HG03139 (cell line): ENCODE measurements around the gene NLRC3.

ENCODE experiments used
- ATAC-seq: cut with Tn5 transposase; IDR thresholded peaks from one replicate; pipeline ENCODE4 v1.9.1; 2021; ENCODE audit not compliant: unreplicated experiment

Gene NLRC3

DNA sequence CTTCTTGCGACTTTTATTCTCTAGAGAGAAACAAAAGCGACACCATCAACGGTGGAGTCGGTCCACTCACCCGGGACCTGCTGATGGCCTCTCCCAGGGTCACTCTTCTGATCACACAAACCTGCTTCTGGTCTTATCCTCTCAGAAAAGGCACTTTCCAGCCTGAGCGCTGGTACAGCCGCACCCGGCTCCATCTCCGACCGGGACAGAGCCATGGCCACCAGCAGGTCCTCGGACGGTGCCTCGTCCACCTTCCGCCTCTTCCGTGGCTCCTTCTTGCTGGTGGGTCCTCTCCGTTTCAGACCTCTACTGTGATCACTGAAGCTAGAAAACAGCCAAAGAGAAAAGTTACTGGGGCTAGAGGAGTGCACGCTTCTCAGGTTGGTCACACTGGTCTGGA is 20.5 kb upstream of the NLRC3 start:
- no peak for ATAC-seq

DNA sequence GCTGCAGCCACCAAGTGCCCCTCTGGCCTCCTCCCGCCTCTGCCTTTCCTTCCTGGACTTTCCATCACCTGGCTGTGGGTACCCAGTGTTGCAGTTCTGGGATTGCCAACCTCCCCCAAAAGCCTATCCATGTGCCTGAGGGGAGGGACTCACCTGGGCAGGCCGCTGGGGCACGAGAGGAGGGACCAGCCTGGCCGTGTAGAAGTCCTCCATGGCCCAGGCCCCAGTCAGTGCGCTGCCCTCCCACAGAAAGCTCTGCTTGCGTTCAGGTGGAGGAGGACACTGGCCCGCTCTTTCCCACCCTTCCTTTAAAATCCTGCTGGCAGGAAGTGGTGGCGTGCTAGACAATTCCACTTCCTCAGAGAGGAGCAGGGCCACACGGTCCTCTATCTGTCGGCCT is 20.0 kb upstream of the NLRC3 start:
- ATAC-seq: no peak

- ATAC-seq: no peak
Observed at GRCh38 chr16:3596101-3596861, 19.1 kb upstream of the NLRC3 start.

DNA sequence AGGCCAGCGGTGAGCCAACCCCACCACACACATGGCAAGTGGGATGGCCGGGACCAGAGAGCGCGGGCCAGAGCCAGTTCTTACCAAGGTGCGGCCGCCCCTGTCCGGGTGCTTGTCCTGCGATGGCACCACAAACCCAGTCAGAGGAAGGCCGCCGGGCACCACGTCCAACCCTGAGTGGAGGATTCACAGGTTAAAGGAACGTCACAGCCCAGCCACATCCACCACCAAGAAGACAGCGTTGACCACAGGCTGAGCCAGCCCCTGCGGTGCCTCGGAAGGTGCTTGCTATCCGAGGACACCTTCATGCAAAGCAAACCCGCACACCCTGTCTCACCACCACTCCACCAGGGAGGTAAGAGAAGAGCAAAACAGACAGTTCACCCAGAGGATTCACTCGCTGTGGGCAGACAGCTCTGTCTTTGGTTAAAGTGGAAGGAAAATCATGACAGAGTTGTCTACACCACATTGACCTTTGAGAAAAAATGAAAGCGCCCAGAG is 18.4 kb upstream of the NLRC3 start:
- no peak for ATAC-seq

DNA sequence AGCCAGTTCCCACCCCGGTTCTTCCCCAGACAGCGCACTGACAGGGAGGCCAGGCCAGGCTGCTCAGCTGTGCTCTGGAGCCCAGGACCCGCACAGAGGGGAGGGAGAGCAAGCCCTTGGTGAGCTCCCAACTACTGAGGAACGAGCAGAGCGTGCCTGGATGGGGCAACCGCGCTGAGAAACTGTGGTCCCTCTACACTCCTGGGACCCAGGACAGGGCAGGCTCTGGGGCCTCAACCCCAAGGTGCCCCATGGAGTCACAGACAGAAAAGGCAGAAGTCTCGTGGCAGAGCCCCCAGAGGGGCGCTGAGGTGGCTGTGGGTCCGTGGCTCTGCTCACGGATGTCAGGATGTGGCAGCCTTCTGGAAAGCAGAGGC is 17.9 kb upstream of the NLRC3 start:
- no peak for ATAC-seq

DNA sequence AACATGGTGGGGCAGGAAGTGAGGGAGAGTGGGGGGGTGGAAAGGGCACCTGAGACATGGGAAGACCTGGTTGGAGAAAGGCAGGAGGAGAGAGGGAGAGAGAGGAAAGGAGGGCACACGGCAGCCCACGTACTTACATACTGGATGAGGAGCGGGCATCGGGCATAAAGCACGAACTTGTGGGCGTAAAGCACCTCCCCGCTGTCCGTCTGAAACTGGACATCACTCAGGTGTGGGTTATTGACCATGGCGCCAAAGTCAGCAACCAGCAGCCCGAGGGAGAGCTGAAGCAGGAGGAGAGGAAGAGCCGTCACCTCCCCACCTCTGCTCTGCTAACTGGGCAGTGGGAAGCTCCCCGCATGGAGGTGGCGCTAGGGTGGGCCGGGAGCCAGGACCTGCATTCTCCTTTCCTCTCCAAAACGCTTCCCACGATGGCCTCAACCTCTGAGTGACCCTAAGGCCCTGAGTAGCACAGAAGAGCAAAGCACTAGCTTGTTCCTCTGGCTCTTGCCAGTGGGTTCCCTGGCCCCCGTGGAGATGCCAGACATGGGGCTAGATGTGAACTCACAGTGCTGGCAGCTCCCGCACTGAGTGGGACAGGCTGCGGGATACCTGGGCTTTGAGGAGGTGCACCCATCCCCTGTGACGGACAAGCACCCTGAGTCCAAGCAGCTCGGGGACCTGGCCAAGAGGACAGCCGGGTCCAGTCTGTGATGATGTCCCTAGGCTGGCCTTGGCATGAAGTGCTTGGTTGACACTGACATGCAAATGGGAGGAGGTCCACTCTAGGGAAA is 17.3 kb upstream of the NLRC3 start:
- ATAC-seq: no peak

DNA sequence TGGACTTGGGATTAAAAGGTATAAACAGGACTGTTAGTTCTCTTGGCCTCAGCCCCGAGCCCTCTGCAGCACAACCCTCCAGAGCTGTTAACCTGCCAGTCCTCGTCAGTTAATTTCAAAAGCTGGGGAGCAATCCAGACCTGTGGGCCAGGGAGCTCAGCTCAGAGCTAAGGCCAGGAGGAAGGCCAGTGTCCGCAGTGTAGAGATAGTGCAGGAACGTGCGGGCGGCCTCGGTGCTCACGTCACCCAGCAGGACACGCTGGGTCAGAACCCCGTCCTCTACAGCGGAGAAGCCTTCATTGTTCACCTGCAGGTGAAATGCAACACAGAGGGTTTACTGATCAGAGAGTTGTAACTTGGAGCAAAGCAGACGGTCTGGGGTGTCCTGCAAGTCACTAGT is 15.4 kb upstream of the NLRC3 start:
- ATAC-seq: no peak

DNA sequence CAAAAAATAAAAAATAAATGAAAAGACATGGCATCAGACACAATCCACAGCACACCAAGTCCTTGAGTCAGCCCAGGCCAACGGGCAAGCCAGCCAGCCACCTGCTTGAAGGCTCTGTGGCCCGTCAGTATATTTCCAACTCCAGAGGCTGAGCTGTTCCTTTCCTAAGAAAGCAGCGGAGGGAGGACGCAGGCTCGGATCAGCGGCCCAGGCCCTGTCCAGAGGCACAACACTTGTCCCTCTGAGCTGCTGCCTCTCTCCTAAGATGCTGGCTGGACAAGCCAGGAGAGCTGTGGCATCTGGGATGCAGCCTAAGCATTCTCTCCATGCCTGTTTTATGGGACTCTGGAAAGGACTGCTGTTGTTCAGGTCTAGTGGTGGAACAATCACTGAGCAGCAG is 14.8 kb upstream of the NLRC3 start:
- no peak for ATAC-seq

- no peak for ATAC-seq
Observed at GRCh38 chr16:3591436-3591803, 14.2 kb upstream of the NLRC3 start.

- no peak for ATAC-seq
Observed at GRCh38 chr16:3590736-3591435, 13.7 kb upstream of the NLRC3 start.

DNA sequence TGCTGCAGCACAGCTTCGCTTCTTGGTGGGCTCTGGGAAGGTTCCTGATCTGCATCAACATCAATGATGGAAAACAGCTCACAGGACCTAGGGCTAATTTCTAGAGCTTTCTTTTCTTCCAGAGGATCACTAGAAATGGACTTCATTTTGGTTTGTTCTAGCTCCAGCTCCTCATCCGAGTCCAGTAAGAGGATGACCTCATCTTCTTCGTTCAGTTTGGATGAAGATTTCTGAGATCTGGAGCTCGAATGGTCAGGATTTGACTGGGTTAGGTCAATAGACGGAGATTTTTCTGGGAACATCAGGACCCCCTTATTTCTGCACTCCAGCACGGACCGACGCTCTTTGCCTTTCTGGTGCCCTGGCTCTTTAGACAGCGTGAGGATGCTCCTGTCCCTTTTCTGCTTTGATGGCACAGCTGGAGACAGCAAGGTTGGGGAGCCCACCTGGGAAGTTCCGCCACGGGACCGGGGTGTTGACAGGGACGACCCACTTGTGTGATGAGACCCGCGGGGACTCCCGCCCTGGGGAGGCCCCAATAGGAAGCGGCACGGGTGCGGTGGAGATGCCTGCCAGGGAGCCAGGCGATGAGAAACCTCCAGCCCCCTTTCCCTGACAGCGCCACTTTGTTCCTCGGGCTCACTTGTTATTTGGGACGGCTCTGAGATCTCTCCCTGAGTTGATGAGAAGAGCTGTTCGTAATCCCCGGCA is 12.9 kb upstream of the NLRC3 start:
- ATAC-seq: no peak

GRCh38 chr16:3589441-3589921 is 12.3 kb upstream of the NLRC3 start:
- ATAC-seq: no peak

DNA sequence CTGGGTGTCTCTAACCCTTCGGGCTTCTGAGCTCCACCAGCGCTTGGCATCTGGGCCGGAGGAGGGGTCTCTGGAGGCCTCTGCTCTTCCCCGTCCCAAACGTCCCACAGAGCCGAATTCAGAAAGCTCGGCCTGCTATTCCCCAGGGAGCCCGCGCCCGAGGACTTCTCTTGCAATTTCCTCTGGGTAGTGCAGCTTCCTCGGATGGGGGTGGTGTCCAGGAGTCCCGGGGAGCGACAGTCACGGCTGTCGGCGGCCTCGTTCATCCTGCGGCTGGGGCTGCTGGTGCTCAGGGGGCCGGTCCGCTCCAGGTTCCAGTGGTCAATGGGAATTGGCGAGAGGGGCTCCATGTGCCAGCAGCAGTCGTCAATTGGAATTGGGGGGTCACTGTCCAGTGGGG is 11.8 kb upstream of the NLRC3 start:
- ATAC-seq: no peak

- no peak for ATAC-seq
Observed at GRCh38 chr16:3587547-3588110, 10.4 kb upstream of the NLRC3 start.

DNA sequence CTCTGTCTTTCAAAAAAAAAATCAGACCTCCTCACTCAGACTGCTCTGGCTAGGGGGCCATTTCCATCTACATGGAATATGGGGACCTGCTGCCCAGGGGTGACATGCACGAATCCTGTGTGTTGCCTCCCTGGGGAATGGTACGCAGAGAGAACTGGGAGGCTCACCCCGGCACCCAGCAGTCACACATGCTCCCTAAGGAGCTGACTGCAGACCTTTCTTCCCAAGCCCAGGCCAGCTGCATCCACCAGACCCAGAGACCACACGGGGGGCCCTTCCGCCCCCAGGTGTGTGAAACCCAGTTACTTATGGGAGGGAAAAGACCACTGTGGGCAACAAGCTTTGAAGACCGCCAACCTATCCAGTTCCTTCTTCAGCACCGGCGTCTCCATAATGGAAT is 7.2 kb upstream of the NLRC3 start:
- no peak for ATAC-seq

DNA sequence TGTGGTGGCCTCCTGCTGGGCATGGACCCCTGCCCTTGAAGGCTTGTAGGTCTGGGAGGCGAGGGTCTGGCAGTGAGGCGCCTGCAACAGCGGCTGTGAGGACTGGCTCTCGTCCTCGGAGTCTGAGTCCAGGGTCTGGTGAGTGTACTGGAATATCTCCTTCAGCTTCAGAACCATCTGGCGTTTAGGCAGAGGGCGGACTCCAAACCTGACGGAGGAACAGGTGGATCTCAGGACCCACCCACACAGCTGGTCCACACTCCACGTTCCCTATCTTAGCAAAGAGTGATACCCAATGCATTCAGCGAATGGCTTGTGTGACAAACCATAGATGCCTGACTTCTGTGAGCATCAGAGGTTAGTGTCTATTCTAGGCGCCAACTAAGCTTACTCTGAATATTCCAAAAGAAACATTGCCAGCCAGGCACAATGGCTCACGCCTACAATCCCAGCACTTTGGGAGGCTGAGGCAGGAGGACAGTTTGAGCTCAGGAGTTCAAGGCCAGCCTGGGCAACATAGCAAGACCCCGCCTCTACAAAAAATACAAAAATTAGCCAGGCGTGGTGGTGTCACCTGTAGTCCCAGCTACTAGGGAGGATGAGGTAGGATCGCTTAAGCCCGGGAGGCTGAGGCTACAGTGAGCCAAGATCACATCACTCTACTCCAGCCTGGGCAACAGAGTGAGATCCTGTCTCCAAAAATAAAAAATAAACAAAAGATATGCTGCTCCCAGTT is 6.3 kb upstream of the NLRC3 start:
- no peak for ATAC-seq

- no peak for ATAC-seq
Observed at GRCh38 chr16:3582276-3583165, 5.3 kb upstream of the NLRC3 start.

DNA sequence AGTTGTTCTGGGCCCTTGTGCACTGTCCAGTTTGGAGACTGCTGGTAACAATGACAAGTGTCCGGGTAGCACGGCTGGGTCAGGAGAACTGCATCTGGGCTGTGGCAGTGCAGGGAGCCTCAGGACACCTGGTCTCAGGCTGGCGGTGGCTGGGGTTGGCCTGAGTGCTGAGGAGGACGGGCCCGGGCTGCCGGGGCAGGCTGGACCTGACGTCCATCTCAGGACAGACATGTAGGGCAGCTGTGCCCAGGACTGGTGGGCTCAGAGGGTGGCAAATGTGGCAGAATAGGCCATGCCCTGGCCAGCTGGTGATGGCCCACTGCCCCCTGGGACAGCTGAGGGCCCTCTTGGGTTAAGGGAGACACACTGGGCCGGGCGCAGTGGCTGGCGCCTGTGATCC is 4.2 kb upstream of the NLRC3 start:
- ATAC-seq: no peak

DNA sequence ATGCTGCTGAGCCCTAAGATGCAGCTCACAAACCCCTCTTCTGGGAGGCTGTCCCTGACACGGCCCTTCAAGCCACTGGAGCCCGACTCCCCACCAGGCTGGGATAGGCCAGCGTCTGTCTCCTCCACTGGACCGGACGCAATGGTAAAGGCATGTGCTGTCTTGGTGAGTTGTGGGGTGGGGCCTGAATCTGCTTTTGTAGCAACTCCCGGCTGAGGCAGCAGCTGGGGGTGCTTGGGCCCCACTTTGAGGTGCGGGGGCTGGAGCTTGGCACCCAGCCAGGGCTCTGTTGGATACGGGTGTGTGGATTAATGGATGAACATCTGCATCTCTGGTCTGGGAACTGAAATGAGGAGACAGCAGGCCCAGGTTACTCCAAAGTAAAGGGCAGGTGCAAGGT is 3.5 kb upstream of the NLRC3 start:
- no peak for ATAC-seq
